HEK293 (cell line): Measurements from ENCODE around the gene GAMT.

Experiments used
- CTCF ChIA-PET: fragments of 350-600 bp; formaldehyde crosslinking; extraction: SDS; loops from one replicate; lab custom pipeline; 2021; ENCODE audit warnings: antibody characterized with exemption; lab: Yijun Ruan, JAX
- POLR2A ChIA-PET: fragments of 300-600 bp; formaldehyde crosslinking; extraction: SDS; loops from one replicate; lab custom pipeline; 2020; ENCODE audit warnings: antibody characterized with exemption, inconsistent platforms; lab: Yijun Ruan, JAX
- H3K27ac ChIP-seq: fragments of 200-500 bp; sonication (Bioruptor generic); 2 replicates; pipeline ENCODE4 v1.5.1; 2014; ENCODE audit warnings: low read depth, low read length, control low read depth, inconsistent platforms; ENCODE audit errors: extremely low read depth
- H3K36me3 ChIP-seq, 2 experiments: fragments of 200-500 bp in 1 of 2; sonication (Bioruptor generic) in 1 of 2; 1 replicate in 1 of 2; 2 replicates in 1 of 2; pipeline ENCODE4 v1.5.1; 2014 to 2017; ENCODE audit warnings: inconsistent platforms in 2 of 2, low read length in 2 of 2; ENCODE audit not compliant: control insufficient read depth in 2 of 2, insufficient read depth in 1 of 2
- H3K4me1 ChIP-seq: fragments of 200-500 bp; sonication (Bioruptor generic); 2 replicates; pipeline ENCODE4 v1.5.1; 2014; ENCODE audit warnings: mild to moderate bottlenecking, low read length, inconsistent platforms; ENCODE audit not compliant: control insufficient read depth, insufficient read depth
- H3K4me3 ChIP-seq: 2 replicates; pipeline ENCODE4 v1.5.1; 2011; ENCODE audit warnings: low read depth, mild to moderate bottlenecking, control low read depth, low read length, moderate library complexity
- H3K9me3 ChIP-seq: fragments of 200-500 bp; sonication (Bioruptor generic); 2 replicates; pipeline ENCODE4 v1.5.1; 2014; ENCODE audit warnings: low read depth, low read length, inconsistent platforms; ENCODE audit not compliant: control insufficient read depth, insufficient read depth
- GLI2 ChIP-seq: fragments of 450-650 bp; formaldehyde crosslinking; IDR thresholded peaks from 2 replicates; pipeline ENCODE4; 2017; ENCODE audit warnings: missing biosample characterization, missing genetic modification characterization, low read depth, borderline replicate concordance
- TCF7L2 ChIP-seq: IDR thresholded peaks from 2 replicates; pipeline ENCODE4 v1.6.1; 2011; ENCODE audit warnings: low read depth, mild to moderate bottlenecking, inconsistent platforms, low read length, moderate library complexity, borderline replicate concordance
- ZNF175 ChIP-seq: fragments of 450-650 bp; formaldehyde crosslinking; IDR thresholded peaks from 2 replicates; pipeline ENCODE4 v1.5.1; 2016; ENCODE audit warnings: missing biosample characterization, missing genetic modification characterization
- ZNF2 ChIP-seq: fragments of 450-650 bp; formaldehyde crosslinking; IDR thresholded peaks from 2 replicates; pipeline ENCODE4 v1.5.1; 2016; ENCODE audit warnings: missing biosample characterization, missing genetic modification characterization
- ZNF366 ChIP-seq: fragments of 450-650 bp; formaldehyde crosslinking; conservative IDR thresholded peaks from 2 replicates; pipeline ENCODE4 v1.5.1; 2016; ENCODE audit warnings: missing biosample characterization, missing genetic modification characterization
- ZNF596 ChIP-seq: fragments of 450-650 bp; IDR thresholded peaks from 2 replicates; pipeline ENCODE4 v1.5.0; 2018; ENCODE audit warnings: missing biosample characterization, mild to moderate bottlenecking, missing genetic modification characterization, moderate library complexity
- ZNF600 ChIP-seq: fragments of 450-650 bp; formaldehyde crosslinking; IDR thresholded peaks from 2 replicates; pipeline ENCODE4 v1.5.1; 2016; ENCODE audit warnings: missing biosample characterization, missing genetic modification characterization
- ZNF623 ChIP-seq: fragments of 450-650 bp; formaldehyde crosslinking; IDR thresholded peaks from 2 replicates; pipeline ENCODE4 v1.5.1; 2016; ENCODE audit warnings: missing biosample characterization, missing genetic modification characterization
- ZNF624 ChIP-seq: fragments of 450-650 bp; formaldehyde crosslinking; IDR thresholded peaks from 2 replicates; pipeline ENCODE4 v1.5.1; 2017; ENCODE audit warnings: missing biosample characterization, missing genetic modification characterization
- ZNF791 ChIP-seq: fragments of 450-650 bp; formaldehyde crosslinking; IDR thresholded peaks from 2 replicates; pipeline ENCODE4 v1.5.1; 2016; ENCODE audit warnings: missing biosample characterization, missing genetic modification characterization
- TF ChIP-seq, protein P1 (sequence below): fragments of 450-650 bp; formaldehyde crosslinking; optimal IDR thresholded peaks from 2 replicates; pipeline ENCODE3; 2016; ENCODE audit warnings: missing biosample characterization, mild to moderate bottlenecking, missing genetic modification characterization
- TF ChIP-seq, protein P2 (sequence below): fragments of 450-650 bp; formaldehyde crosslinking; IDR thresholded peaks from 2 replicates; pipeline ENCODE4 v1.5.1; 2017; ENCODE audit warnings: missing biosample characterization, missing genetic modification characterization
- TF ChIP-seq, protein P3 (sequence below): fragments of 450-650 bp; formaldehyde crosslinking; IDR thresholded peaks from 2 replicates; pipeline ENCODE4 v1.5.1; 2016; ENCODE audit warnings: missing biosample characterization, missing genetic modification characterization, borderline replicate concordance
- TF ChIP-seq, protein P4 (sequence below): fragments of 450-650 bp; formaldehyde crosslinking; IDR thresholded peaks from 2 replicates; pipeline ENCODE4 v1.5.1; 2016; ENCODE audit warnings: missing biosample characterization, missing genetic modification characterization

The GAMT gene

DNA sequence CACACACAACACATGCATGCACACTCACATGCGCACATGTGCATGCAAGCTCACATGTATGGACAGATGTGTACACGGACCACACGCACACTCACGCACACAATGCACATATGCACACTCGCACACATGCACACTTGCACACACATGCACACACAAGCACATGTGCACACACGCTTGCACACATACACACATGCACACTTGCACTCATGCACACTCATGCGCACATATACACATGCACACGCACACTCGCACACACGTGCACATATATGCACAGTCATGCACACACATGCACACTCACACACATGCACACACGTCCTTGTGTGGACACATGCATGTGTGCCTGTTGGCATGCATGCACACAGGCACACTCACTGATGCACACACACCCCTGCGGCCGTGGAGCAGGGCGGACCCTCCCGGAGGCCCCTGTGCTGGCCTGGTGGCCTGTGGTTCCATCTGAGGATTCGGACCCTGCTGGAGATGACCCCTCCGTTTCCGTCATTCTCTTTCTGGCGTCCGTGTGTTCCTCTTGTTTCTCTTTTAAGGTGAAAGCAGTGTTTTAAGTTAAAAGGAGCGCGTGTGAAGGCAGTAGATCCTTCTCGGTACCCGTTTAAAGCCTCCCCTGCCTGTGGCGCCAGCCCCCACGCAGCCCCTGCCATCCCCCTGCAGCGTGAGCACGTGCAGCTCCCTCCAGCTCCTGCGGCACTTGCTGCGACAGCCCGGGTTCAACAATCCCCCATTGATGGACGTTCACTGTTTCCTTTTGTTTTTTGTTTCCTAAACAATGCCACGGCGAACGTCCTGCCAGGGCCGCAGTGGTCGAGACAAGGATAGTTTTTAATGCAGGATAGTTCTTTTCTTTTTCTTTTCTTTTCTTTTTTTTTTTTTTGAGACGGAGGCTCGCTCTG lies 12.1 kb downstream of the GAMT start:
- ChIA-PET CTCF (interaction anchor here (0.5 kb wide), 1 partner anchor 387 kb away, joined by 4 read pairs; no protein-coding TSS in a partner anchor), POLR2A (interaction anchor here (0.7 kb wide), 2 partner anchors 9 to 111 kb away, joined by 3 read pairs; no protein-coding TSS in a partner anchor)
- H3K4me1 ChIP-seq, result 0 out of 2 replicates have a peak, but pooled peaks cover 3% of the 10 kb centered on the region
- H3K36me3 ChIP-seq, result peaks cover 0 to 64% of the 10 kb centered on the region in 2 experiments; a peak in 2 of 3 replicates
- no peaks in the 10 kb centered on the region for H3K9me3 ChIP-seq
- no peak overlapping the region for H3K4me3 ChIP-seq
- H3K27ac ChIP-seq, result no peak overlapping the region
- TF ChIP-seq TCF7L2, result no peak
- TF ChIP-seq, protein P1, sequence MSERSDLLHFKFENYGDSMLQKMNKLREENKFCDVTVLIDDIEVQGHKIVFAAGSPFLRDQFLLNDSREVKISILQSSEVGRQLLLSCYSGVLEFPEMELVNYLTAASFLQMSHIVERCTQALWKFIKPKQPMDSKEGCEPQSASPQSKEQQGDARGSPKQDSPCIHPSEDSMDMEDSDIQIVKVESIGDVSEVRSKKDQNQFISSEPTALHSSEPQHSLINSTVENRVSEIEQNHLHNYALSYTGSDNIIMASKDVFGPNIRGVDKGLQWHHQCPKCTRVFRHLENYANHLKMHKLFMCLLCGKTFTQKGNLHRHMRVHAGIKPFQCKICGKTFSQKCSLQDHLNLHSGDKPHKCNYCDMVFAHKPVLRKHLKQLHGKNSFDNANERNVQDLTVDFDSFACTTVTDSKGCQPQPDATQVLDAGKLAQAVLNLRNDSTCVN, result peak; percentile 38
- no peak for TF ChIP-seq ZNF624
- TF ChIP-seq, protein P2, sequence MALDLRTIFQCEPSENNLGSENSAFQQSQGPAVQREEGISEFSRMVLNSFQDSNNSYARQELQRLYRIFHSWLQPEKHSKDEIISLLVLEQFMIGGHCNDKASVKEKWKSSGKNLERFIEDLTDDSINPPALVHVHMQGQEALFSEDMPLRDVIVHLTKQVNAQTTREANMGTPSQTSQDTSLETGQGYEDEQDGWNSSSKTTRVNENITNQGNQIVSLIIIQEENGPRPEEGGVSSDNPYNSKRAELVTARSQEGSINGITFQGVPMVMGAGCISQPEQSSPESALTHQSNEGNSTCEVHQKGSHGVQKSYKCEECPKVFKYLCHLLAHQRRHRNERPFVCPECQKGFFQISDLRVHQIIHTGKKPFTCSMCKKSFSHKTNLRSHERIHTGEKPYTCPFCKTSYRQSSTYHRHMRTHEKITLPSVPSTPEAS, result peak; percentile 90

DNA sequence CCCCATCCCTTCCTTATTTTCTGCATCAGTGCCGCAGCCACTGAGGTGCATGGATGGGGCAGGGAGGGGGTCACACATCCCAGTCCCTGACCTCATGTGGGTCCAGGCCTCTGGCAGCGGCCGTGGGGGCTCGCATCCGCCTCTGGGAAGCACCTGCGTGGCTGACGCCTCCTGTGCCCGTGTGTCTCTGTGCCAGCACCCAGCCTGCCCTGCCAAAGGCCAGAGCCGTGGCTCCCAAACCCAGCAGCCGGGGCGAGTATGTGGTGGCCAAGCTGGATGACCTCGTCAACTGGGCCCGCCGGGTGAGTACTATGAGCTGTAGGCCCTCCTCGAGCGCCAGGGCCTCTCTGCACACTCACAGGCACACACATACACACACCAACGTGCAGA lies 12.7 kb downstream of the GAMT start:
- Histone ChIP-seq H3K9me3 (no peaks in the 10 kb centered on the region), H3K4me3 (no peak overlapping the region), H3K4me1 (0 out of 2 replicates have a peak, but pooled peaks cover 3% of the 10 kb centered on the region), H3K27ac (no peak overlapping the region), H3K36me3 (peaks cover 0 to 57% of the 10 kb centered on the region in 2 experiments; a peak in 2 of 3 replicates)
- POLR2A ChIA-PET, result no interaction called here
- CTCF ChIA-PET, result interaction anchor here (0.6 kb wide), 1 partner anchor 53 kb away, joined by 3 read pairs; no protein-coding TSS in a partner anchor
- TF ChIP-seq ZNF175 (tag by site-specific recombination) (no peak), ZNF623 (tag by site-specific recombination) (no peak), ZNF600 (tag by site-specific recombination) (no peak), ZNF596 (no peak), ZNF366 (tag by site-specific recombination) (no peak), ZNF791 (no peak), ZNF2 (no peak), GLI2 (tag by site-specific recombination) (no peak)
- TF ChIP-seq, protein P3, sequence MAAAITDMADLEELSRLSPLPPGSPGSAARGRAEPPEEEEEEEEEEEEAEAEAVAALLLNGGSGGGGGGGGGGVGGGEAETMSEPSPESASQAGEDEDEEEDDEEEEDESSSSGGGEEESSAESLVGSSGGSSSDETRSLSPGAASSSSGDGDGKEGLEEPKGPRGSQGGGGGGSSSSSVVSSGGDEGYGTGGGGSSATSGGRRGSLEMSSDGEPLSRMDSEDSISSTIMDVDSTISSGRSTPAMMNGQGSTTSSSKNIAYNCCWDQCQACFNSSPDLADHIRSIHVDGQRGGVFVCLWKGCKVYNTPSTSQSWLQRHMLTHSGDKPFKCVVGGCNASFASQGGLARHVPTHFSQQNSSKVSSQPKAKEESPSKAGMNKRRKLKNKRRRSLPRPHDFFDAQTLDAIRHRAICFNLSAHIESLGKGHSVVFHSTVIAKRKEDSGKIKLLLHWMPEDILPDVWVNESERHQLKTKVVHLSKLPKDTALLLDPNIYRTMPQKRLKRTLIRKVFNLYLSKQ, result no peak
- TF ChIP-seq, protein P4, sequence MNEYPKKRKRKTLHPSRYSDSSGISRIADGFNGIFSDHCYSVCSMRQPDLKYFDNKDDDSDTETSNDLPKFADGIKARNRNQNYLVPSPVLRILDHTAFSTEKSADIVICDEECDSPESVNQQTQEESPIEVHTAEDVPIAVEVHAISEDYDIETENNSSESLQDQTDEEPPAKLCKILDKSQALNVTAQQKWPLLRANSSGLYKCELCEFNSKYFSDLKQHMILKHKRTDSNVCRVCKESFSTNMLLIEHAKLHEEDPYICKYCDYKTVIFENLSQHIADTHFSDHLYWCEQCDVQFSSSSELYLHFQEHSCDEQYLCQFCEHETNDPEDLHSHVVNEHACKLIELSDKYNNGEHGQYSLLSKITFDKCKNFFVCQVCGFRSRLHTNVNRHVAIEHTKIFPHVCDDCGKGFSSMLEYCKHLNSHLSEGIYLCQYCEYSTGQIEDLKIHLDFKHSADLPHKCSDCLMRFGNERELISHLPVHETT (tag by site-specific recombination), result no peak
- TF ChIP-seq, protein P2, result no peak
